ENCODE data around the gene CMPK1.

DNA sequence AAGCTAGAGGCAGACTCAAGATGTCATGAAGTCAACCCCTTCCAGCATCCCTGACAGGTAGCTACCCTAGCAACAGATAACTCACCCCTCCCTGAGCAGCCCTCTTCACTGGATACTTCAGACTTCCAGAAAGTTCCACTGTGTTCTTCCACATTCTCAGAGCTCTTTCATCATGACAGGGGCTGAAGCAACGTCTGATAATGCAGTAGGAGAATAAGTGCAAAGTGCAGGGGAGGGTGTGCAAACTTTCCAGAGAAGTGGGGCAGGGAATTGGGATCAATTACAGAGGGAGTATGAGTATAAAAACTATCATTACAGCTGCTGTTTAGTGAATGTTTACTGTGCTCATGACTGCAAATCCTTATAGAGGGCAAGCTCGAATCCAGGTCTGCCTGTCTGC is 56.1 kb downstream of the CMPK1 start:
- no peak for TF ChIP-seq SRF (IDR thresholded peaks at IDR 0.05; ENCODE audit: low read depth, low read length)
- TF ChIP-seq CBX5 (IDR thresholded peaks at IDR 0.05; ENCODE audit: low read depth, low read length), result no peak
- TF ChIP-seq CTCF (IDR thresholded peaks at IDR 0.05; ENCODE audit: control extremely low read depth in 1 of 3, insufficient read depth in 1 of 3, low read depth in 1 of 3, low read length in 3 of 3), result no peak
- TF ChIP-seq TAF1 (IDR thresholded peaks at IDR 0.05; ENCODE audit: low read depth, low read length), result no peak
- no peak for TF ChIP-seq EZH2 (IDR thresholded peaks at IDR 0.05; ENCODE audit: low read depth, low read length, severe bottlenecking)
- TF ChIP-seq RBBP5 (IDR thresholded peaks at IDR 0.05; ENCODE audit: borderline replicate concordance, low read depth, low read length), result no peak
